ENCODE measurements around the gene TMEM203.

TMEM203 gene

GRCh38 chr9:137217276-137218211 is 12.1 kb upstream of the TMEM203 start:
- DNase-seq = no peak

GRCh38 chr9:137216188-137216965 is 10.9 kb upstream of the TMEM203 start:
- no peak for DNase-seq

GRCh38 chr9:137215196-137215986 is 9.9 kb upstream of the TMEM203 start:
- no peak for DNase-seq

GRCh38 chr9:137214620-137215019 is 9.2 kb upstream of the TMEM203 start:
- no peak for DNase-seq

GRCh38 chr9:137213160-137214060 is 8.0 kb upstream of the TMEM203 start:
- DNase-seq = no peak

- DNase-seq = no peak
Measured at GRCh38 chr9:137212520-137212919, 7.1 kb upstream of the TMEM203 start.

GRCh38 chr9:137211532-137211931 is 6.1 kb upstream of the TMEM203 start:
- DNase-seq = no peak

GRCh38 chr9:137206602-137207001 is 1.2 kb upstream of the TMEM203 start:
- no peak for DNase-seq

GRCh38 chr9:137204731-137205125 is 720 bp downstream of the TMEM203 start:
- DNase-seq = no peak

- no peak for DNase-seq
Measured at GRCh38 chr9:137202966-137203365, 2.5 kb downstream of the TMEM203 start.

GRCh38 chr9:137201205-137201868 is 4.1 kb downstream of the TMEM203 start:
- DNase-seq = no peak

- peak; percentile 97 for DNase-seq
Measured at GRCh38 chr9:137200311-137201204, 4.9 kb downstream of the TMEM203 start, which contains the start of gene TPRN. TPRN (minus strand) TSS chr9:137200741; CDS start chr9:137200711, 30 bp downstream.

GRCh38 chr9:137199411-137200121 is 5.9 kb downstream of the TMEM203 start:
- no peak for DNase-seq

GRCh38 chr9:137198902-137199283 is 6.6 kb downstream of the TMEM203 start:
- no peak for DNase-seq

- DNase-seq = no peak
Measured at GRCh38 chr9:137198051-137198901, 7.2 kb downstream of the TMEM203 start.

GRCh38 chr9:137195525-137196220 is 9.8 kb downstream of the TMEM203 start:
- no peak for DNase-seq

- no peak for DNase-seq
Measured at GRCh38 chr9:137194909-137195308, 10.5 kb downstream of the TMEM203 start.

GRCh38 chr9:137194388-137194787 is 11.1 kb downstream of the TMEM203 start:
- no peak for DNase-seq

Data from activated CD4-positive, CD25-positive, alpha-beta regulatory T cell treated with anti-CD3 and anti-CD28 coated beads, Interleukin-2, amount 50 U/mL, for 72 hours (primary cell).